Stimulated activated CD8-positive, alpha-beta memory T cell treated with anti-CD3 and anti-CD28 coated beads, Interleukin-4, amount 100 ng/mL, for 1 hour (primary cell): Measurements from ENCODE around the gene GHSR.

Source experiments
- DNase-seq, 2 donors: peaks; one replicate each; pipeline ENCODE4 v3.0.0-alpha.2; 2020; ENCODE audit warnings: low read depth in 2 of 2, low spot score in 1 of 2

Gene GHSR

DNA sequence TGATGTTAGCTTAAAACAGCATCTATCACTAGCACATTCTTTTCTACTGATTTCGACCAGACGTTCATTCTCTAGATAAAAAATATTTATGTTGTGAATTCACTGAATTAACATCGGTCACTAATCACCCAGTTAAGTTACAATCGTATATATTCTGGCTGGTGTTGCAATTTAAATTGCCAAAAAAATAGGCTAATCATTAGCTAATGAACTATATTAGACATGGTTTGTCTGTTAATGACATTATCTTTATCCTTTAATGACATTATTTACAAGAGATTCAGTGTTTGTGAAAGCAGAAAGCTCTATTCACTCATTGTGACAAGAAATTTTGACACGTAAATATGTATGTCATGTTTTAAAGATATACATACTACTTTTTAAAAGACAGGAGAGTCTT lies 6.7 kb downstream of the GHSR start:
- no peak for DNase-seq

DNA sequence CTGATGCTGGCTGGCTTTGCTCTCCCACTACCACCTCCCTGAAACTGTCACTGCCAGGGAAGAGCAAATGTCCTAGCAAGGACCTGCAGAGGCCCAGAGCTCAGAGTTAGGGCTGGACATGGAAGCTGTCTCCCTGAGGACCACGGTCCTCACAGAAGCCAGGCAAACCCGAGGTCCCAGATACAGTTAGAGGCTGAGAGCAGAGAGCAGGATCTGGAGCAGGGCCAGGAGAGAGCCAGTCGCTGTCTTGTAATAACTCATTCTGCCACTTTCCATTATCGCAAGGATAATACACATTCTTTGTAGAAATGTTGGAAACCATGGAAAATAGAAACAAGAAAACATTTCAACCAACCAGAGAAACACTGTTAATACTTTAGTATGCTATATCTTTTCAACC lies 10.1 kb downstream of the GHSR start:
- no peak for DNase-seq

DNA sequence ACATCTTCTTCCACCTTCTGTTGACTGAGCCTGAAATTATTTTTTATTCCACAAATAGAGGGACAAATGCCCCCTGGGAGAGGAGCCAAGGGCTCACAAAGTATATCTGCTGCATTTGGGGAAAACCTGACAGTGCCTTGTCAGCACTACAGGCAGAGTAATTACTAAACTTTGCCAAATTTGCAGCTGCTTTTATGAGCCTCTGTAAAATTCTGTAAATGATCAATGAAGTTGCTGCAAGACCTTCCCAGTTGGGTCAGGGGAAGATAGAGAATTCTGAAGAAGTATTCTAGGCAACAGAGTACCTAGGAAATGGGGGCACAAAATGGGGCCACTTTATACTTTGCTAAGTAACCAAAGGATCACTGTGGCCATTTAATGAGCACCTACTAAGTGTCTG lies 10.5 kb downstream of the GHSR start:
- DNase-seq = no peak

DNA sequence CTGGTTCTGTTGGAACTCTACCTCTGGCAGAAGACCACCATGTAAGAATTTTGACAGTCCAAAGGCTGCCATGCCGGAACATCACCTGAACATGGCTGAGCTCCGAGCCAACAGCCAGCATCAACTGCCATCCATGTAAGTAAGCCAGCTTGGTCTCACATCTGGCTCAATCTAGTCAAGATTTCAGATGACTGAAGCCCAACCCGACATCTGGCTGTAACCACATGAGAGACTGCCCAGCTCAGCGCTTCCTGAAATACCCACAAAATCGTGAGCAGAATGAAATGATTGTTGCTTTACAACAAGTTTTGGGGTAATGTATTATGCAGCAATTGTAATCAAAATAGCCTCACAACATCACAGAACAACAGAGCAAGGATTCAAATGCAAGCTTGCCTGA lies 32.9 kb downstream of the GHSR start:
- DNase-seq = no peak

DNA sequence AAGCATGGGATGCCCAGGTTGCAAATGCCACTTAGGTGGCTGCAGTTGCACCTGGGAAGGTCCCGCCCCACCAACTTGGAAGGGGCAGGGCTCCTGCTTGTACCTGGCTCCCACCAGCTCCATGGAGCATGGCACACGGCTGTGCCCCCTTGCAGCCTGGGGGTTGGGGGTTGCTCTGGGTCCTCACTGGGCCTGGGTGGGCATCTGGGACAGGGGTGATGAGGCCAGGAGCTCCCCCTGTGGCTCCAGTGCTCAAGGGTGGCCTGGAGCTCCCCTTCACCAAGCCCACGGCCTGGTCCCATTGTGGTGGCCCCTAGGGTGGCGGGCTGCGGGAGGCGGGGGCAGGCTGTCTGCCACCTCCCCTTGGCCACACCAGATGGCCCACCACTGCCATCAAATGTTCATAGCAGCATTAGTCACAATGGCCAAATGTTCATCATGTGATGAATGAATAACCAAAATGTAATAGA lies 36.7 kb downstream of the GHSR start:
- no peak for DNase-seq

DNA sequence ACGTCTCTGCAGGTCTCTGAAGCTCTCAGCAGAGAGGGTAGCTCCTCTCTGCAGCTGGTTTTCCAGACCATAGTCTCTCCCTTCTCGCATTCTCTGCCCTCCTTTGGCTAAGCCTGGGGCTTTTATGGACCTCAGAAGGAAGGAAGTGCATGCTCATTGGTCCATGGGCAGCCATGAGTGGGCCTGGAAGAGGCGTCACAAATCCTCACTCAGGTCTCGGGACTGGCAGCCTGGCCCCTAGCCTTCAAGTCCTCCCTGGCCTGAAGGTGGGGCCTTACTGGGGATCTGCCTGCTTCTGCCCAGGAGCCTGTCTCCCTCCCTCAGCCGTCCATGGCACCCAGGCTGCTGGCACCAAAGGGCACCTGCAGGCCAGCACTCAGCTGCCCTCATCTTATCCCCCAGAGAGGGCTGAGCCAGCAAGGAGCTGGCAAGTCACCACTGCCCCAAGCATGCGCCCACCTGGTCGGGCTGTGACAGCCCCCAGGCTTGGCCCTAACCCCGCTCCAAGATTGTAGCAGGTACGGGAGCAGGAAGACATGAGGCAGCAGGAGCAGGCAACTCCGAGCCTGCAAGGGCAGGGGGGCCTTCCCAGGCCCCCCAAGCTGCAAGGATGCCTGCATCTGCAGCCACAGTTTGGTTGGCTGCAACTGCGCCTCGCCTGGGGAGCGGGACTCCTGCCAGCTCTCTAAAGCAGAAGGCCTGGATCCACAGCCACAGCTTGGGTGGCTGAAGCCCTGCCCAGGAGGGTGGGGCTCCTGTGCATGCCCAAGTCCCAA lies 37.4 kb downstream of the GHSR start:
- no peak for DNase-seq

DNA sequence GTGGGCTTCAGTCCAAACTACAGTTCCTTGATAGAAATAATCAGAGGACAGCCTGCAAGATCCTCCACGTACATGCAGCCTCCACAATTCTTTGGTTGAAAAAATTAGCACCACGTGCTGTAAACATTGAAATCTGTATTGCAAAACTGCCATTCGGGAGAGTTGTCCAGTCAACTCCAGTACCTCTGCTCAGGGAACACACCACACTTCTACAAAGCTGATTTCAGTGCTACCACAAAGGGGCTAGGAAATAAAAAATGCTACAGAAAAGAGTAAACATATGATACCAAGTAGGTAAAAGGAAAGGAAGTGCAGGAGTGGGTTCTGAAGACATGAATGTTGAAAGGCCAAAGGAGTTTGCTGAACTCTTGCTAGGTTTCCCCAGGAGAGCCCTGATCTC lies 40.4 kb downstream of the GHSR start:
- no peak for DNase-seq

DNA sequence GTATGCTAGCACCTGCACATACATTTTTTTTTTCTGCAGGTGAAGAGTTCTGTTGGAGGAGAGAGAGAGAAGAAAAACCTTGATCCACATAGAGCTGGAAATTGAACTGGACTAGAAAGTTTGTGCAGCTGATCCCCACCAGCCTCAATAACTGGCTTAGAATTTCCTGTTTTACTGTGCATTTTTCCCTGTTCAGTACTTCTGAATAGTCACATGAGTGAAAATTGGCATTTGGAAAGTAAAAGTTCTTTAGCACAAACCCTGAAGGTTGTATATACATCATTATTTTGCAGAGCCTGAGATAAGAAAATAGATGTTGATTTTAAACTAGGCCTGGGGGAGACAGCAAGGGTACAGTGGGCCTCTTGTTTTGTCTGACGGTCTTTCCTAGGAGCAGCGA lies 42.3 kb downstream of the GHSR start:
- DNase-seq = no peak

DNA sequence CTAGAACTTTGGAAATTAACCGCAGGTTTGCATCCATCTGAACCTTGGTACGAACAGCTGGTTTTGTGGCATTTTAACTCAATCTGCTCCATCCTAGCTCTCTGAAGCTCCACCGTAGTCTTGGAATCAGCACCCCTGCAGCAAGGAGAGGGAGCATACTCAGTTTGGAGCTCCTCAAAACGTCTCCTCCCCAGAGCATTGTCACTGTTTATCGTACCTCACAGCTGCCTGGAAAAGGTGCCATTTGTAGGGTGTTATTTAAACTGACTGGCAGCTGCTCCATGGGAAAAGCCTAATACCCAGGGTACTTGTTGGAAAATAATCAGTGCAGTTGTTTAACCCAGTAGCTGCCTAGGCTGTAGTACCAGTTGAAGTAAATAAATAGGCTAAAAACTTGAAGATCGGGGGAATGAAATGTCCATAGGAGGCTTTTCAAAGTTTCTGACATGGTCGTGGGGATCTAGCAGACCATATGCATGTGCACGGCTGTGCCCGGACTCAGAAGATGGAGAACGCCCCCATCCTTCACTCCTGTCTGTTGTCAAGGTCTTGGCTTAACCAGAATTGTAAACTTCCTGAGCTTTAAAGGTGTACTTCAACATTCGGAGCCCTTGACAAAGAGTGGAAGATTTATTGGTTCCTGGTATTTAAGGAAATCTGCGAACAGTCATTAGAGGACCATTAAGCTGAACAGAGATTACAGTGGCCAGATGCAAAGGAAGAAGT lies 43.9 kb downstream of the GHSR start:
- DNase-seq = no peak

DNA sequence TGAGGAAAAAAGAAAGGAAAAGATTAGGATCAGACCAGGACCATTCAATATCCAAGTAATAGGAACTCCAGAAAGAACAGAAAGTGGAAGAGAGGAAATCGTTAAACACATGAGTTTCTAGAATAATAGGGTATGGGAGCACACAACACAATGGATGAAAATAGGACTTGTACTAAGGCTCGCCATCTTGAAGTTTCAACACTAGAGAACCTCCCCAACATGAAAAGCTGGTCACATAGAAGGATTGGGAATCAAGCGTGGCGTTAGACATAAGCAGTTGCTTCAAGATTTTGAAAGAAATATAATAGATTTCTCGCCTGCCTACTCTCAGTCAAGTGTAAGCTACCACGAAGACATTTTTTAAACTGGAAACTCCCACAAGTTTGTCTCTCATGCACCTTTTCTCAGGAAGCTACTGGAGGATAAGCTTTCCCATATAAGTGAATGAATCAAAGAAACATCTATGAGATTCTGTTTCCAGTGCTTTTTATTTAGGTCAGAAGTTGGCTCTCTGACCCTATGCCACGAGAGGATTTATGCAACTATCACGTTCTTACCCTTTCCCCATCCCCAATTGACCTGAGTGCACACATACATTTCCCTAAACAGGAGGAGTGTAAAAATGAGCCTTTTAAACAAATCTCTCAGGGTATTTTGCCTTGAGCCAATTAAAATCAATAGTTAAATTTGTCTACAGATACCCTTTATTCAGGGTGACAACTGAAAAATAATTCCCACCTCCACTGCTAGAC lies 45.2 kb downstream of the GHSR start:
- DNase-seq = no peak

DNA sequence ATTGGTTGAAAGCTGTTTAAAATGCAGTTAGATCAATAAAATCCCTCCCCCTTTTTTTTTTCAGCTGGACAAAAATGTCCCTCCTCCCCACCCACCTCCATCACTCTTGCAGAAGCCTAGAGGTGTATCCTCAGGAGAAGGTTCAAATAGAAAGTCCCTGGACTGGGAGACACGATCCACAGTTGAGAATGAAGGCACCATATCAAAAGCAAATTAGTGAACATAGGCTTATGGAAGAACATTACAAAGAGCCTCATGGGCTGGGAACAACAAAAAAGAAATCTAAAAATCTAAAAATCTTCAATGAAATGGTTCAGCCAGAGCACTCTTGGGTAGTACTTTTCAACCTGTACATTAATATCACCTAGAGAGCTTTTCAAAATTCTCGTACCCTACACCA lies 46.2 kb downstream of the GHSR start:
- DNase-seq = no peak

DNA sequence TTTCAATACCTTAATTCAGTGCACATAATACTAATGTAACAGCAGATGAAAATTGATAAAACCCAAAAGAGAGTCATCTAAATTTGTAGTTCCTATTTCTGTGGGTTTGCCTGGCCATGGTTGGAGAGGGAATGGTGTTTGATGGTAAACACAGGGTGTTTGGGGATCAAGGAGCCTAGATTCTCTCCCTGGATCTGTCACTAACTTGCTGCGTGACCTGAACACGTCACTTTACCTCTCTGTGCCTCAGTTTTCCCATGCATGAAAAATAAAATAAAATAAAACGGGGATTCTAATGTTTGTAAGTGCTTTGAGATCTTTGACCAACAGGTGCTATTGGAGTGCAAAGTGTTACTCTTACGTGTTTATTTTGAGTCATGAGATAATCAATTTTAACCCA lies 49.8 kb downstream of the GHSR start:
- no peak for DNase-seq

DNA sequence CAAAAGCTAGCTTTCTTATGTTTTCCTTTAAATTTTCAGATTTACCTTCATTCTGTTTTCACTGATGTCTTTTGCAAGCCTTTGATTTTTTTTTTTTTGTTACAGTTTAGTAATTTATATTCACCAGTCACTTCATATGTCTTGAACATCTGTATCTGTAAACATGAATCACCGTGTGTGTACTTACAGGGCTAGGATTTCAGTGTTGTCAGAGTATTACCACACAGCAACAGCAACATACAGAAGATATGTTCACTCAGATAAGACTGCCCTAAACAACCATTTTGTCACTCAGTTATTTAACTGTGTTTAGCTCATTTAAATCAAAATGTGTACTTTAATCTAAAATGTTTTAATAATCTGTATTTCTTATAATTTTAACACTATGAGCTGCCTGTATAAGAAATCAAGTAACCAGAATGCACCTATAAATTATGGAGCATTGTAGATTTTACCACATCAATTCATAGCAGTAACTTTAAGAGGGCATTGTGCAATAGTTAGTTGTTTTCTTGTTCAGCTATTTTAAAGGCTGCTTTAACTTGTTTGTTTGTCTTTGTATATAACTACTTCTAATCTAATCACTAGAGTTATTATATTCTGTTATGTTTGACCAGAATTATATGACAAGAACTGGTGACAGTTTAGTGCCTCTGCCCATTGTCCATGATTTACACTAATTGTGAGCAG lies 50.4 kb downstream of the GHSR start:
- DNase-seq = no peak

DNA sequence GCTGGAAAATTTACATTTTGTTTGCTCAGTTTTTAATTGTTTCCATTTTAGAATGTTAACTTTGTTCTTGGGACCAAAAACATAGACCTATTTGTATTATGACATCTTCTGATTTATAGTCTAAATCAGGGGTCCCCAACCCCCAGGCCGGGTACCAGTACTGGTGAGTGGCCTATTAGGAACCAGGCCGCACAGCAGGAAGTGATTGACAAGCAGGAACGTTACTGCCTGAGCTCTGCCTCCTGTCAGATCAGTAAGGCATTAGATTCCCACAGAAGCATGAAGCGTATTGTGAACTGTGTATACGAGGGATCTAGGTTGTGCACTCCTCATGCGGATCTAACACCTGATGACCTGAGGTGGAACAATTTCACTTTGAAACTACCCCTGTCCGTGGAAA lies 51.9 kb downstream of the GHSR start:
- DNase-seq = no peak

DNA sequence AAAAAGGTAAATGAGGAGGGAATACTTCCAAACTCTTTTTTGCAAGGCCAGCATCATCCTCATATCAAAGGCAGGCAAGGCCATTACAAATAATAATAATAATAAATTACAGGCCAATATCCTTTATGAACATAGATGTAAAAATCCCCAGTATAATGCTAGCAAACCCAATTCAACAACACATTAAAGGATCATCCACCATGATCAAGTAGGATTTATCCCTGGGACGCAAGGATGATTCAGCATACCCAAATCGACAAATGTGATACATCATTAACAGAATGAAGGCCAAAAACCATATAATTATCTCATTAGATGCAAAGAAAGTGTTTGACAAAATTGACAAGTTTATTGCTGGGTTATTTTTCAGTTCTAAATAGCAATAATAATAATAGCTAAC lies 53.6 kb downstream of the GHSR start:
- no peak for DNase-seq
